ENCODE measurements around the gene NHLRC4. TPM values are rescaled to one million over a fixed set of nuclear protein-coding genes. Genes with fewer than 3 reads are reported as not detected.

The NHLRC4 gene
- total RNA-seq, 1 donor from 2014 or later: 0.35 TPM

DNA sequence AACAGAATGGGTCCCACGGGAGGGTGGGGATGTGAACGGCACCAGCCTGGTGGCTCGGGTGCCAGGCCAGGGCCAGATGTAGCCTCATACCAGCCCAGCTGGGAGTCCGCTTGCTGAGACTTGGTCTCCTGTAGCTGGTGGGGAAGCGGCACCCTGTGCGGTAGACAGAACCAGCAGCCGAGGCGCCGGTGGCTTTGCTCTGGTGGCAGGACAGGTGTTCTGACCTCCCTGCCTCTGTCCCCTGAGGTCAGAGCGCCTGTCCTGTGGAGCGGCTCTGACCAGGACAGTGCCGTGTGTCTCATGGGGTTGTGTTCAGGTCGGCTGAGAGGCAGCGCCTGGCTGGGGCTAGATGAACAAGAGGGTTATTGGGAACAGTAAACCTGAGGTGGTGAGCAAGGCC lies 43.2 kb downstream of the NHLRC4 start:
- H3K4me3 ChIP-seq (ENCODE audit: low read depth, low read length): no peak overlapping the region
- TF ChIP-seq, protein P1, sequence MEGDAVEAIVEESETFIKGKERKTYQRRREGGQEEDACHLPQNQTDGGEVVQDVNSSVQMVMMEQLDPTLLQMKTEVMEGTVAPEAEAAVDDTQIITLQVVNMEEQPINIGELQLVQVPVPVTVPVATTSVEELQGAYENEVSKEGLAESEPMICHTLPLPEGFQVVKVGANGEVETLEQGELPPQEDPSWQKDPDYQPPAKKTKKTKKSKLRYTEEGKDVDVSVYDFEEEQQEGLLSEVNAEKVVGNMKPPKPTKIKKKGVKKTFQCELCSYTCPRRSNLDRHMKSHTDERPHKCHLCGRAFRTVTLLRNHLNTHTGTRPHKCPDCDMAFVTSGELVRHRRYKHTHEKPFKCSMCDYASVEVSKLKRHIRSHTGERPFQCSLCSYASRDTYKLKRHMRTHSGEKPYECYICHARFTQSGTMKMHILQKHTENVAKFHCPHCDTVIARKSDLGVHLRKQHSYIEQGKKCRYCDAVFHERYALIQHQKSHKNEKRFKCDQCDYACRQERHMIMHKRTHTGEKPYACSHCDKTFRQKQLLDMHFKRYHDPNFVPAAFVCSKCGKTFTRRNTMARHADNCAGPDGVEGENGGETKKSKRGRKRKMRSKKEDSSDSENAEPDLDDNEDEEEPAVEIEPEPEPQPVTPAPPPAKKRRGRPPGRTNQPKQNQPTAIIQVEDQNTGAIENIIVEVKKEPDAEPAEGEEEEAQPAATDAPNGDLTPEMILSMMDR (conservative IDR thresholded peaks at IDR 0.05; ENCODE audit: low read depth, low read length): no peak
- DNase-seq (ENCODE audit: low read depth): no peak

DNA sequence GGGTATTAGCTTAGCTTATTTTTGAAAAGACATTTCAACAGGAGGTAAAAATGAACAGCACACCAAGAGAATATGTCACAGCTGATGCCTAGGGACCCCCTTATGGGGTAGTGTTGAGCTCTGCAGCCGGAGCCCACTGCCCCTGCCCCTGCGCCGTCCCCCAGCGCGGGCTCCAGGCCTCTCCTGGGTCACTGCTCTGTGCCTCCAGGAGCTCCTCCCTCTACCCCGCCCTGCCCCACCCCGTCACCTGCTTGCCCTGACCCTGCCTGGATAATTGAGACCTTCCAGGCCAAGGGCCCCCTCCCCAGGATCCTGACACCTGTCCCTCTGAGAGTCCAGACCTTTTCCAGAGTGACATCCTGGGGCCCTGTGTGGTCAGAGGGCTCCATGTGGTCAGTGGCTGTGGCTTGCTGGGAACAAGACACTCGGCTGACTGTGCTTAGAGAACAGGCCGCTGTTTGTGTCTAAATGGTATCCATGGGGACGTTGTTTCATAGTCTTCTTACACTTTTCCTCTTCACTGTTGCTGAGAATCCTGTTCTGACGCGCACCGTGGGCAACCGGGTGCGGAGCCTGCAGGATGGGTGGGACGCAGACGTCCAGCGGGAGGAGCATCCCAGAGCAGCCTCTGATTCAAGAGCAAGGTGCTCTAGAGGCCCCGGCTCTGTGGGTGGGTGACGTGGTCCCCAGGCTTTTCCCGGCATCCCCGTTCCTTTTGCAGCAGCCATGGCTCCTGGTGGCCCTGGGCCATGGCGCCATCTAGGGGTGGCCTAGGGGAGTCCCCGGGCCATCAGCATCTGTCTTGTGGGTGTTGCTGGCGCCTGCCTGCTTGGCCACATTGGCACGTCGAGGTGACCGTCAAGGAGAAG lies 43.9 kb downstream of the NHLRC4 start:
- TF ChIP-seq, protein P1 (conservative IDR thresholded peaks at IDR 0.05; ENCODE audit: low read depth, low read length): peak; percentile 77
- H3K4me3 ChIP-seq (ENCODE audit: low read depth, low read length): no peak overlapping the region
- DNase-seq (ENCODE audit: low read depth): no peak

DNA sequence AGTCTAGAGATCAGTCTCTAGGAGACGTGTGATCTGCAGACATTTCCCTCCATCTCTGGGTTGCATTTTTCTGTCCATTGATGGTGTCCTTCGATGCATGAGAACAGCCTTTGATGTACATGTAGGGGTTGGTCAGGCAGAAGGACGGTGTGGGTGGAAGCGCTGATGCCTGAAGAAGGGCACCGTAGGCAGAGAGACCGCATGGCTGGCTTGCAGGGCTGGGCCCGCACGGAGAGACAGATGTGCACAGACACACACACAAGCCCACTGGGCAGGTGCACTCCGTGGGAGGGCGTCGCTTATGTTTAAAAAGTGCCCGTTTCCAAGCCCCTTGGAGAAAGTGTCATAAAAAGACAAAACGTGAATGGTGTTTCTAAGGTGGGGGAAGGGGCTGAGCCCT lies 48.3 kb downstream of the NHLRC4 start:
- TF ChIP-seq, protein P1 (conservative IDR thresholded peaks at IDR 0.05; ENCODE audit: low read depth, low read length): no peak
- no peak for DNase-seq (ENCODE audit: low read depth)
- H3K4me3 ChIP-seq (ENCODE audit: low read depth, low read length): no peak overlapping the region

DNA sequence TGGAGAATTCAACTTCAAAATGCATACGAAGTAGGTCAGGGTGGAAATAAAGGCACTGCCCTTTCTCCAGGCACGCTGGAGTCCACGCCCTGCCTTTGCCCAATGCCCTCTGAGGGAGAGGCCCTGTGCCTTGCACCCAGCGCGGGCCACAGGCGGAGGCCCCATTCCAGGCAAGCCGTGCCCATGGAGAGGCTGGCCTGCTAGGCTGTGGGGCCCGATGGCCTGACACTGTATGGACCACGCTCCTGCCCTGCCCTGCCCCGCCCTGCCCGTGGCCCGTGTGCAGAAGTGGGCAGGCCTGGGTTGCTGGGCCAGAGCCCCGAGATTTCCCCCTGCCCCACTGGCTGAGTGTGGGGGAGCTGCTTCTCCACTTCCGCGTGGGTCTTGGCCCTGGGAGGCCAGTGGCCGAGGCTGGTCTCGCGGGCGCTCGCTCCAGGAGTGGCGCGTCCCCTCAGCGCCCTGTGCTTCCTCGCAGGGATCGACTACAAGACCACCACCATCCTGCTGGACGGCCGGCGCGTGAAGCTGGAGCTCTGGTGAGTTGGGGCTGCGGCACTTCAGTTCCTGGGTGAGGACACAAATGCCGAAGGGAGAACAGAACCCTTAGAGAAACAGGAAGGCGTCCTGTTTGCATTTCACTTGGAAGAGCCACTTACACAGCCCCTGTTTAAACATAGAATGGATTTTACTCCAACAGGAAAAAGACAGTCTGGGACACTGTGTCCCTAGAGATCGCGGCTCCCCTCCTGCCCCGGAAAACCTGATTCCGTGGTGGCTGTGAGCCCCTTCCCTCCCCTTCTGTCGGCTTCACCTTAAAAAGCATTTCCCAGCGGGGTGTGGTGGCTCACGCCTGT lies 50.2 kb downstream of the NHLRC4 start:
- no peak overlapping the region for H3K4me3 ChIP-seq (ENCODE audit: low read depth, low read length)
- TF ChIP-seq, protein P1 (conservative IDR thresholded peaks at IDR 0.05; ENCODE audit: low read depth, low read length): no peak
- DNase-seq (ENCODE audit: low read depth): no peak

DNA sequence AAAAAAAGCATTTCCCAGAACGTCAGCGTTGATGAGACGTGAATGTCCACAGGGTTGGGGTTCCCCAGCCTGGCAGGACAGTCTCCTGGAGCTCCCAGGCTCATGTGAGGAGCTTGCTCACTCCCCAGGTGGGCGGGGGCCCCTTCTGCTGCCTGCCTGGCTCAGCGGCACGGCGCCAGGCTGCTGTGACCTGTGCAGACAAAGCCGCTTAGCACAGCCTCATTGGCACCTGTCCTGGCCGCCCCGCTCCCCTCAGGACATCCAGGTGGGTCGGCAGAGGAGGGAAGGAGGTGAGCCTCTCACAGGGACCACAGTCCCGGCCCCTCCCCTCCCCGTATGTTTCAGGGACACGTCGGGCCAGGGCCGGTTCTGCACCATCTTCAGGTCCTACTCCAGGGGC lies 51.0 kb downstream of the NHLRC4 start:
- TF ChIP-seq, protein P1 (conservative IDR thresholded peaks at IDR 0.05; ENCODE audit: low read depth, low read length): no peak
- H3K4me3 ChIP-seq (ENCODE audit: low read depth, low read length): no peak overlapping the region
- DNase-seq (ENCODE audit: low read depth): no peak

Other genes with a start within 250 kb of the NHLRC4 start
- 33.9 and 36.0 TPM in 2 replicates for gene AXIN1, start 214.3 kb upstream of the NHLRC4 start, total RNA-seq
- gene MRPL28, start 196.5 kb upstream of the NHLRC4 start, total RNA-seq: 188 and 253 TPM in 2 replicates
- 69.3 and 87.2 TPM in 2 replicates for gene PGAP6, start 185.0 kb upstream of the NHLRC4 start, total RNA-seq
- gene NME4, start 169.8 kb upstream of the NHLRC4 start, total RNA-seq: 82.3 and 93.2 TPM in 2 replicates
- 12.9 and 20.8 TPM in 2 replicates for gene DECR2, start 165.1 kb upstream of the NHLRC4 start, total RNA-seq
- 26.6 and 29.1 TPM in 2 replicates for gene RAB11FIP3, start 141.4 kb upstream of the NHLRC4 start, total RNA-seq
- 54.4 and 75.1 TPM in 2 replicates for gene CAPN15, start 39.3 kb upstream of the NHLRC4 start, total RNA-seq
- not detected in 2 replicates for gene PRR35, start 6.6 kb upstream of the NHLRC4 start, total RNA-seq
- 45.3 and 60.9 TPM in 2 replicates for gene PIGQ, start 3.0 kb downstream of the NHLRC4 start, total RNA-seq
- 9.9 and 16.6 TPM in 2 replicates for gene RAB40C, start 23.1 kb downstream of the NHLRC4 start, total RNA-seq
- gene WFIKKN1, start 64.0 kb downstream of the NHLRC4 start, total RNA-seq: 0.07 TPM in 1 of 2 replicates, not detected in the other
- gene METTL26, start 69.3 kb downstream of the NHLRC4 start, total RNA-seq: 206 and 224 TPM in 2 replicates
- 58.2 and 70.3 TPM in 2 replicates for gene MCRIP2, start 74.8 kb downstream of the NHLRC4 start, total RNA-seq
- 22.0 and 45.6 TPM in 2 replicates for gene WDR90, start 82.4 kb downstream of the NHLRC4 start, total RNA-seq
- 73.8 and 85.8 TPM in 2 replicates for gene RHOT2, start 101.1 kb downstream of the NHLRC4 start, total RNA-seq
- gene RHBDL1, start 108.7 kb downstream of the NHLRC4 start, total RNA-seq: 0.43 and 1.2 TPM in 2 replicates
- 158 and 202 TPM in 2 replicates for gene STUB1, start 113.4 kb downstream of the NHLRC4 start, total RNA-seq
- gene JMJD8, start 117.3 kb downstream of the NHLRC4 start, total RNA-seq: 65.6 and 98.0 TPM in 2 replicates
- 10.1 and 16.3 TPM in 2 replicates for gene WDR24, start 123.4 kb downstream of the NHLRC4 start, total RNA-seq
- gene FBXL16, start 138.8 kb downstream of the NHLRC4 start, total RNA-seq: 0.07 and 0.46 TPM in 2 replicates
- 154 and 183 TPM in 2 replicates for gene METRN, start 148.1 kb downstream of the NHLRC4 start, total RNA-seq
- 86.5 and 111 TPM in 2 replicates for gene ANTKMT, start 154.1 kb downstream of the NHLRC4 start, total RNA-seq
- 1.9 and 4.9 TPM in 2 replicates for gene CCDC78, start 159.4 kb downstream of the NHLRC4 start, total RNA-seq
- gene HAGHL, start 160.1 kb downstream of the NHLRC4 start, total RNA-seq: 15.5 and 16.3 TPM in 2 replicates
- gene CIAO3, start 174.0 kb downstream of the NHLRC4 start, total RNA-seq: 19.3 and 31.4 TPM in 2 replicates
- gene MSLN, start 193.7 kb downstream of the NHLRC4 start, total RNA-seq: 8.2 and 29.7 TPM in 2 replicates
- gene RPUSD1, start 221.4 kb downstream of the NHLRC4 start, total RNA-seq: 31.0 and 82.5 TPM in 2 replicates
- gene CHTF18, start 221.6 kb downstream of the NHLRC4 start, total RNA-seq: 41.0 and 49.7 TPM in 2 replicates
- gene GNG13, start 233.7 kb downstream of the NHLRC4 start, total RNA-seq: not detected in 2 replicates

Measured in epithelial cell of proximal tubule (primary cell).